ENCODE results near the gene PPP1R13B.
"Not testable (repeated sequence)": the region's sequence is repeated elsewhere in the genome, so short reads cannot be mapped to it uniquely, and the experiment has no call there.

Gene PPP1R13B

GRCh38 chr14:103847451-103848174 lies at the start of gene PPP1R13B:
Gene PPP1R13B, minus strand, starts transcription at chr14:103847575. Its CDS starts 268 bp downstream, at chr14:103847307.
- DNase-seq (ENCODE audit: low read depth in 2 of 2, low spot score in 1 of 2): peak; percentile 80 to 87

GRCh38 chr14:103896578-103896977 lies 49.2 kb upstream of the PPP1R13B start:
- DNase-seq (ENCODE audit: low read depth in 2 of 2, low spot score in 1 of 2): no peak

- DNase-seq (ENCODE audit: low read depth in 2 of 2, low spot score in 1 of 2): no peak
Observed at GRCh38 chr14:103894723-103895059, 47.3 kb upstream of the PPP1R13B start.

- DNase-seq (ENCODE audit: low read depth in 2 of 2, low spot score in 1 of 2): no peak
Observed at GRCh38 chr14:103894034-103894722, 46.8 kb upstream of the PPP1R13B start.

- no peak for DNase-seq (ENCODE audit: low read depth in 2 of 2, low spot score in 1 of 2)
Observed at GRCh38 chr14:103892247-103892646, 44.9 kb upstream of the PPP1R13B start.

- DNase-seq (ENCODE audit: low read depth in 2 of 2, low spot score in 1 of 2): no peak
Observed at GRCh38 chr14:103891667-103892215, 44.4 kb upstream of the PPP1R13B start.

- no peak for DNase-seq (ENCODE audit: low read depth in 2 of 2, low spot score in 1 of 2)
Observed at GRCh38 chr14:103890821-103891666, 43.7 kb upstream of the PPP1R13B start.

GRCh38 chr14:103890052-103890371 lies 42.6 kb upstream of the PPP1R13B start:
- no peak for DNase-seq (ENCODE audit: low read depth in 2 of 2, low spot score in 1 of 2)

GRCh38 chr14:103889313-103890051 lies 42.1 kb upstream of the PPP1R13B start:
- DNase-seq (ENCODE audit: low read depth in 2 of 2, low spot score in 1 of 2): no peak

- DNase-seq (ENCODE audit: low read depth in 2 of 2, low spot score in 1 of 2): not testable (repeated sequence)
Observed at GRCh38 chr14:103889002-103889312, 41.6 kb upstream of the PPP1R13B start.

- no peak for DNase-seq (ENCODE audit: low read depth in 2 of 2, low spot score in 1 of 2)
Observed at GRCh38 chr14:103887557-103888115, 40.3 kb upstream of the PPP1R13B start.

- no peak for DNase-seq (ENCODE audit: low read depth in 2 of 2, low spot score in 1 of 2)
Observed at GRCh38 chr14:103887170-103887501, 39.8 kb upstream of the PPP1R13B start.

- no peak for DNase-seq (ENCODE audit: low read depth in 2 of 2, low spot score in 1 of 2)
Observed at GRCh38 chr14:103886304-103887169, 39.2 kb upstream of the PPP1R13B start.

- DNase-seq (ENCODE audit: low read depth in 2 of 2, low spot score in 1 of 2): no peak
Observed at GRCh38 chr14:103885509-103885932, 38.1 kb upstream of the PPP1R13B start.

- DNase-seq (ENCODE audit: low read depth in 2 of 2, low spot score in 1 of 2): no peak
Observed at GRCh38 chr14:103884854-103885253, 37.5 kb upstream of the PPP1R13B start.

GRCh38 chr14:103883263-103883523 lies 35.8 kb upstream of the PPP1R13B start:
- DNase-seq (ENCODE audit: low read depth in 2 of 2, low spot score in 1 of 2): no peak

- no peak for DNase-seq (ENCODE audit: low read depth in 2 of 2, low spot score in 1 of 2)
Observed at GRCh38 chr14:103882503-103883262, 35.3 kb upstream of the PPP1R13B start.

- no peak for DNase-seq (ENCODE audit: low read depth in 2 of 2, low spot score in 1 of 2)
Observed at GRCh38 chr14:103881268-103882201, 34.2 kb upstream of the PPP1R13B start.

Measured in stimulated activated CD8-positive, alpha-beta memory T cell treated with anti-CD3 and anti-CD28 coated beads, Interleukin-4, amount 100 ng/mL, for 1 hour (primary cell).